BLaER1 treated with 17β-estradiol and CSF1 and Interleukin-3, amounts not matched to agents 10 nM and 100 nM (cell line): ENCODE measurements around the gene PGBD5.
"Not testable (repeated sequence)": the region's sequence is repeated elsewhere in the genome, so short reads cannot be mapped to it uniquely, and the experiment has no call there.

Experiments
- H3K27ac ChIP-seq, 11 experiments: shearing (Covaris generic); formaldehyde crosslinking; 2 replicates each; pipeline ENCODE4 v1.8.1; 2022
- H3K27me3 ChIP-seq, 11 experiments: shearing (Covaris generic); formaldehyde crosslinking; 2 replicates each; pipeline ENCODE4 v1.8.1; 2022
- H3K36me3 ChIP-seq, 11 experiments: shearing (Covaris generic); formaldehyde crosslinking; 2 replicates each; pipeline ENCODE4 v1.8.1; 2022
- H3K4me1 ChIP-seq, 10 experiments: shearing (Covaris generic); formaldehyde crosslinking; 2 replicates each; pipeline ENCODE4 v1.8.1; 2022
- H3K4me2 ChIP-seq, 11 experiments: shearing (Covaris generic); formaldehyde crosslinking; 2 replicates each; pipeline ENCODE4 v1.8.1; 2022
- H3K4me3 ChIP-seq, 10 experiments: shearing (Covaris generic); formaldehyde crosslinking; 2 replicates each; pipeline ENCODE4 v1.8.1; 2022
- H3K9ac ChIP-seq, 11 experiments: shearing (Covaris generic); formaldehyde crosslinking; 2 replicates each; pipeline ENCODE4 v1.8.1; 2022
- H3K9me3 ChIP-seq, 11 experiments: shearing (Covaris generic); formaldehyde crosslinking; replicated peaks in 1 of 11; 2 replicates each; pipeline ENCODE4 v1.8.1; 2022
- H4K20me1 ChIP-seq, 11 experiments: shearing (Covaris generic); formaldehyde crosslinking; 2 replicates each; pipeline ENCODE4 v1.8.1; 2022
- Cebpa-rat ChIP-seq, 11 experiments: shearing (Covaris generic); IDR thresholded peaks; 2 replicates each; pipeline ENCODE4 v1.8.1; 2022

The PGBD5 gene

DNA sequence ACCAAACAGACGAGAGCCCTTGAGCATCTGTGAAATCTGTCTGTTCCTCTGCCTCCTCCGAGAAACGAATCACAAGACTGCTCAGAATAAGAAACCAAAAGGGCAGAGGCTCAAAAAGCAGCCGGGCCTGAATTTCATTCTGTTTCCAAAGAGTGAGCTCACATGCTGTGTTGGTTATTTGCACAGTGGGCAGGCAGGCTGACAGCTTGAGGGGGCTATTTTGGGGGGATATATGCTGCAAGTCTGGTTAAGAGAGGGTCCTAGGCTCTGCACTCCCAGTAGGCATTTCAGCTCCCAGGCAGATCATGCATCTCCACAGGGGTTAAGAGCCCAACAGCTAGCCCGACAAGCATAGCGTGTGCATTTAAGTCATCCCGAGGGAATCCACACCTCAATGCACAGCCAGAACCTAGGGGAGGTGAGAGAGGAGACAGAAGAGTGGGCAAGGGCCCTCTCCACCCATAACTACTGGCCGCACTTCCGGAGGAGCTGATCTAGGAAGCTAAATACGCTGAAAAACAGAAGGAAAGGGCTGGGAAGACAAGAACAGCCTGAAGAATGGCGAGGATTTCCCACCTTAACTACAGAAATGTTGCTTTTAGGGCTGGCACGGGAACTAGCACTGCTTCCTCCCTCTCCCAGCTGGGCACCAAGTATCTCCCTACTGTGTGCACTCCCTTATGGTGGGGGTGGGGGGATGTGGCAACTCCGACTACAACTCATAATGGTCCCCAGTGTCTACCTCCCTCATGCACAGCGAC lies 3.7 kb downstream of the PGBD5 start:
- Histone ChIP-seq H3K4me1 (peaks cover 14 to 65% (median 24%) of the 10 kb centered on the region in 10 experiments), H3K27me3 (peaks cover 32 to 72% (median 69%) of the 10 kb centered on the region in 11 experiments), H3K4me3 (peak overlapping the region in 3 of 10 experiments; percentile 4 to 95 (median 88); a peak in 4 of 20 replicates), H3K9ac (peak overlapping the region in 2 of 11 experiments; percentile 29 to 46; a peak in 2 of 22 replicates), H3K36me3 (peaks cover 0 to 31% (median 0%) of the 10 kb centered on the region in 11 experiments; a peak in 5 of 22 replicates), H4K20me1 (peaks cover 16 to 74% (median 37%) of the 10 kb centered on the region in 11 experiments; a peak in 19 of 22 replicates), H3K4me2 (peak overlapping the region in 5 of 11 experiments; percentile 10 to 98 (median 88); a peak in 8 of 22 replicates), H3K27ac (no peak overlapping the region), H3K9me3 (peaks cover 15 to 21% (median 17%) of the 10 kb centered on the region in 11 experiments)
- TF ChIP-seq Cebpa-rat (IDR thresholded peaks at IDR 0.05): no peak

GRCh38 chr1:230421481-230421880 lies 4.7 kb downstream of the PGBD5 start:
- H3K4me1 ChIP-seq: peaks cover 14 to 66% (median 21%) of the 10 kb centered on the region in 10 experiments; a peak in 19 of 20 replicates
- peaks cover 0 to 31% (median 0%) of the 10 kb centered on the region in 11 experiments; a peak in 5 of 22 replicates for H3K36me3 ChIP-seq
- no peak for TF ChIP-seq Cebpa-rat (IDR thresholded peaks at IDR 0.05)
- H3K27me3 ChIP-seq: peaks cover 32 to 63% (median 60%) of the 10 kb centered on the region in 11 experiments
- no peak overlapping the region for H3K4me3 ChIP-seq
- peaks cover 16 to 83% (median 37%) of the 10 kb centered on the region in 11 experiments; a peak in 19 of 22 replicates for H4K20me1 ChIP-seq
- H3K27ac ChIP-seq: no peak overlapping the region
- H3K9ac ChIP-seq: peak overlapping the region in 1 of 11 experiments; percentile 14; a peak in 1 of 22 replicates
- peaks cover 15 to 21% (median 17%) of the 10 kb centered on the region in 11 experiments for H3K9me3 ChIP-seq
- peak overlapping the region in 4 of 11 experiments; percentile 19 to 89 (median 61); a peak in 7 of 22 replicates for H3K4me2 ChIP-seq

GRCh38 chr1:230420372-230420771 lies 5.8 kb downstream of the PGBD5 start:
- Histone ChIP-seq H3K27me3 (peaks cover 32 to 55% (median 52%) of the 10 kb centered on the region in 11 experiments), H3K36me3 (peaks cover 0 to 31% (median 0%) of the 10 kb centered on the region in 11 experiments; a peak in 5 of 22 replicates)
- H3K27ac ChIP-seq: not testable (repeated sequence)

DNA sequence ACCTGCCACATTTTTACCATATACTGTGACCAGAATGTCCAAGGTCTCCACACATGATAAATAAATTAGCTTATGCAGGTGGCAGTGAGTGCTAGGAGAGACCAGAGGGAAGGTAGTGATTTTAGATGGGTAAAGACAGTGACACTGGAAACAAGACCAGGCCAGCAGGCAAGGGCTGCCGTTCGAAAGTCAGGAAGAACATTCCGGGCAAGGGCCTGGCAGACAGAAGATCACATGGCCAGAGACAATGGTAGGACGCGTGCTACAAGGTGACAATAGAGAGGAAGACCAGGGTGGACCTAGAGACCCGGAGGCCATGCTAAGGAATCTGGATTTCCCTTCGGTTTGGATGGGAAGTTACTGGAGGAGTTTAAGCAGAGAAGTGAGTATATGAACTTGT lies 9.7 kb downstream of the PGBD5 start:
- no peak for TF ChIP-seq Cebpa-rat (IDR thresholded peaks at IDR 0.05)
- peak overlapping the region in 2 of 11 experiments; percentile 43 to 55; a peak in 4 of 22 replicates for H3K27ac ChIP-seq
- H4K20me1 ChIP-seq: peaks cover 0 to 86% (median 0%) of the 10 kb centered on the region in 11 experiments; a peak in 5 of 22 replicates
- H3K9ac ChIP-seq: no peak overlapping the region
- H3K9me3 ChIP-seq: peaks cover 15 to 21% (median 17%) of the 10 kb centered on the region in 11 experiments
- H3K4me2 ChIP-seq: peak overlapping the region in 3 of 11 experiments; percentile 74 to 87 (median 83); a peak in 6 of 22 replicates
- peaks cover 0 to 48% (median 0%) of the 10 kb centered on the region in 11 experiments; a peak in 5 of 22 replicates for H3K36me3 ChIP-seq
- peaks cover 0 to 15% (median 12%) of the 10 kb centered on the region in 11 experiments; a peak in 19 of 22 replicates for H3K27me3 ChIP-seq
- no peak overlapping the region for H3K4me3 ChIP-seq
- peaks cover 0 to 74% (median 8%) of the 10 kb centered on the region in 10 experiments; a peak in 10 of 20 replicates for H3K4me1 ChIP-seq

More at GRCh38 chr1:230420372-230420771, 5.8 kb downstream of the PGBD5 start:
- H3K9ac ChIP-seq, H3K4me3 ChIP-seq: not testable (repeated sequence)
- Histone ChIP-seq H4K20me1 (peaks cover 14 to 94% (median 34%) of the 10 kb centered on the region in 11 experiments; a peak in 19 of 22 replicates), H3K4me1 (peaks cover 11 to 77% (median 22%) of the 10 kb centered on the region in 10 experiments; a peak in 19 of 20 replicates), H3K4me2 (peak overlapping the region in 1 of 11 experiments; percentile 88; a peak in 1 of 22 replicates), H3K9me3 (peaks cover 15 to 21% (median 17%) of the 10 kb centered on the region in 11 experiments)

DNA sequence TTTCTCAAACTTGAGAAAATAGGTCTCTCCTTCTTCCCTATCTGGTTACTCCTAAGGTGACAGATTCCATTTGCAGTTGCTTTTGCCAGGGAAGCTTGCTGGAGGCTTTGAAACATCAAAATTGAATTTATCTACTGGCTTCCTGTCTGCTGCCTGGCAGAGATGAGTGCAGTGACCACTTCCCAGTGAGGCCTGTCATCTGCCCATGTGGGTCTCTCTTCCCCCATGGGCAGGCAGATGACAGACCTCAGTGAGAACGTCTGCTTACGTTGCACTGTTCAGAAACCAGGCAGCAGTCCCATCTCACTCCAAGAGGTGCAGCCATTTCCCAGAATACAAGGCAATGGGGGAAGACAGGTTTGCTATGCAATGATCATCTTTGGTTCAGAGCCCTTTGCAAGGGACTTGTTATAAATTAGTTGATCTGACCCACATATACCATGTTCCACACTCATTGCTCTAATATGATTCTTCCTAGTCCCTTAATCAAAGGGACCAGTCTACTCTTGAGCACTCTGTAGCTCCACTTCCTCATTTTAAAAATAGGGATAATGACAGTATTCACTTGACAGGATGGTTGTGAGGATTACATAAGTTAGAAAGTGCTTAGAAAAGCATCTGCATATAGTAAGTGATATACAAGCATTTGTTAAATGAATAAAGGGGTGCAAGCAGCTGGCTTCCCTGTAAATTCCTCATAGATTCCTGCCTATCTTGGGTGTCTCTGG lies 10.6 kb downstream of the PGBD5 start:
- peaks cover 0 to 7% (median 4%) of the 10 kb centered on the region in 11 experiments; a peak in 10 of 22 replicates for H3K27me3 ChIP-seq
- peaks cover 0 to 71% (median 8%) of the 10 kb centered on the region in 10 experiments; a peak in 10 of 20 replicates for H3K4me1 ChIP-seq
- peak overlapping the region in 3 of 11 experiments; percentile 33 to 55 (median 43); a peak in 4 of 22 replicates for H3K27ac ChIP-seq
- H3K9ac ChIP-seq: peak overlapping the region in 3 of 11 experiments; percentile 1 to 31 (median 22); a peak in 3 of 22 replicates
- peaks cover 10 to 16% (median 11%) of the 10 kb centered on the region in 11 experiments for H3K9me3 ChIP-seq
- H3K4me2 ChIP-seq: peak overlapping the region in 6 of 11 experiments; percentile 2 to 87 (median 69); a peak in 10 of 22 replicates
- no peak overlapping the region for H3K4me3 ChIP-seq
- TF ChIP-seq Cebpa-rat (IDR thresholded peaks at IDR 0.05): no peak
- peaks cover 0 to 84% (median 0%) of the 10 kb centered on the region in 11 experiments; a peak in 5 of 22 replicates for H4K20me1 ChIP-seq
- H3K36me3 ChIP-seq: peaks cover 0 to 43% (median 0%) of the 10 kb centered on the region in 11 experiments; a peak in 5 of 22 replicates

- H3K9me3 ChIP-seq: peaks cover 1 to 7% (median 3%) of the 10 kb centered on the region in 11 experiments; a peak in 19 of 22 replicates
- TF ChIP-seq Cebpa-rat (IDR thresholded peaks at IDR 0.05): no peak
- no peaks in the 10 kb centered on the region for H3K27me3 ChIP-seq
- H4K20me1 ChIP-seq: peaks cover 0 to 89% (median 0%) of the 10 kb centered on the region in 11 experiments; a peak in 5 of 22 replicates
- H3K27ac ChIP-seq: peak overlapping the region in 2 of 11 experiments; percentile 43 to 55; a peak in 3 of 22 replicates
- peaks cover 0 to 71% (median 8%) of the 10 kb centered on the region in 10 experiments; a peak in 10 of 20 replicates for H3K4me1 ChIP-seq
- peak overlapping the region in 3 of 11 experiments; percentile 74 to 87 (median 83); a peak in 6 of 22 replicates for H3K4me2 ChIP-seq
- peaks cover 0 to 35% (median 0%) of the 10 kb centered on the region in 11 experiments; a peak in 4 of 22 replicates for H3K36me3 ChIP-seq
- H3K9ac ChIP-seq: peak overlapping the region in 3 of 11 experiments; percentile 1 to 31 (median 22); a peak in 3 of 22 replicates
- H3K4me3 ChIP-seq: no peak overlapping the region
These were observed 11.4 kb downstream of the PGBD5 start for GRCh38 chr1:230414694-230415093.

DNA sequence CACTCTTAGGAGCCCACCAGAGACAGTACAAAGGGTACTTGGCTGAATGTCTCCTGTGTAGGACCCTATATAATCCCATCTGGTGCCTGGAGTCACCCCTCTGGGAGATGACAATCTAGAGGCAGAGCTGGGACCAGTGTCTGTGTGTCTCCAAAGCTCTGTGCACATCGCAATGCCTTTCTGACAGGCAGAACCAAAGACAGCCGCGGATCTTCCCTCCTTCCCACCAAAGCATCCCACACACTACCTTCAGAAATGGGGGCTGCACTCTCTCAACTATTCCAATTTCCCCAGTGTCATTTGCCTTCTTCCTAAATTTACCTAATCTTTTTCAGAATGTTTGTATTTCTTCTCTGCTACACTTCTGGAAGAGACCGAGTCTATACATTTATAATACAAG lies 12.0 kb downstream of the PGBD5 start:
- peaks cover 0 to 84% (median 0%) of the 10 kb centered on the region in 11 experiments; a peak in 5 of 22 replicates for H4K20me1 ChIP-seq
- no peak overlapping the region for H3K27ac ChIP-seq
- no peak for TF ChIP-seq Cebpa-rat (IDR thresholded peaks at IDR 0.05)
- peaks cover 0 to 31% (median 0%) of the 10 kb centered on the region in 11 experiments; a peak in 4 of 22 replicates for H3K36me3 ChIP-seq
- H3K9ac ChIP-seq: no peak overlapping the region; a peak in 1 of 22 replicates
- peaks cover 0 to 72% (median 8%) of the 10 kb centered on the region in 10 experiments; a peak in 10 of 20 replicates for H3K4me1 ChIP-seq
- no peaks in the 10 kb centered on the region for H3K27me3 ChIP-seq
- H3K9me3 ChIP-seq: peaks cover 0 to 3% (median 0%) of the 10 kb centered on the region in 11 experiments; a peak in 5 of 22 replicates
- no peak overlapping the region for H3K4me3 ChIP-seq
- H3K4me2 ChIP-seq: peak overlapping the region in 3 of 11 experiments; percentile 11 to 87 (median 83); a peak in 5 of 22 replicates
